NCI-H1105 (cell line): ENCODE measurements around the gene CNGB1.
"Not testable (repeated sequence)": the region's sequence is repeated elsewhere in the genome, so short reads cannot be mapped to it uniquely, and the experiment has no call there.

ENCODE experiments used
- DNase-seq: peaks from one replicate; lab custom pipeline; 2025; lab: John Stamatoyannopoulos, UW

Gene CNGB1

DNA sequence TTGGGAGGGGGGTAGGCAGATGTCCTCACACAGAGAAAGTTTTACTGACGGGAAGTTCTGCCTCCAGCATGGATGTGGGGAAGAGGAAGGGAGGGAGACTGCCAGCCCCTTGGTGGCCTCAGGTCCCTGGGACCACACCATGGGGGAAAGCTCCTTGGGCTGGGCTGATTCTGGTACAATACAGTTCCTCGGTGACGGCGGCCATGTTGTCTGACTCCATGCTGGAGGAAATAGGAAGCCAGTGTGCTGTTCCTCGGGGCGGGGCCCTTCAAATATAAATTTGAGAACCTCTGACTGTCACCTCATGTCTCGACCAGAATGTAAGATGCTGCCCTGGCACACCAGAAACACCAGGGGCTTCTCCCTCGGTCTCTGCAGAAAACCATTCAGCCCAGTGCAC, 66.8 kb downstream of the CNGB1 start:
- no peak for DNase-seq

DNA sequence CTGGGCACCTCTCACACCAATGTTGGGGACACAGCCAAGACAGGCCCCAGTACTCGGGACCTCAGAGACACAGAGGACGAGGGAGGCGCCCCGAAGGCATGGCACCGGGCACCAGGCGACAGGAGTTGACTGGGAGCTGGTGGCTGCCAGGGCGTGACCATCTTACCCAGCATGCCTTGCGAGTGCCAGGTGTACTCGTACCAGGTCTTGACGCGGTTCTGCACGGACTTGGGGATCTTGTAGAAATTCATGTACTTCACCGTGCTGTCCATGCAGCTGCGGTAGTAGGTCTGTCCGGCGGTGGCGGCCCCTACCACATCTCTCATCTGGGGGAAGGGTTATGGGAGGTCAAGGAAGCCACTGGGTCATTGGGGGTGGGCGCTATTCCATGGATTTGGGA, 67.3 kb downstream of the CNGB1 start:
- DNase-seq, result no peak

- no peak for DNase-seq
These were observed 69.4 kb downstream of the CNGB1 start for GRCh38 chr16:57901480-57902069.

DNA sequence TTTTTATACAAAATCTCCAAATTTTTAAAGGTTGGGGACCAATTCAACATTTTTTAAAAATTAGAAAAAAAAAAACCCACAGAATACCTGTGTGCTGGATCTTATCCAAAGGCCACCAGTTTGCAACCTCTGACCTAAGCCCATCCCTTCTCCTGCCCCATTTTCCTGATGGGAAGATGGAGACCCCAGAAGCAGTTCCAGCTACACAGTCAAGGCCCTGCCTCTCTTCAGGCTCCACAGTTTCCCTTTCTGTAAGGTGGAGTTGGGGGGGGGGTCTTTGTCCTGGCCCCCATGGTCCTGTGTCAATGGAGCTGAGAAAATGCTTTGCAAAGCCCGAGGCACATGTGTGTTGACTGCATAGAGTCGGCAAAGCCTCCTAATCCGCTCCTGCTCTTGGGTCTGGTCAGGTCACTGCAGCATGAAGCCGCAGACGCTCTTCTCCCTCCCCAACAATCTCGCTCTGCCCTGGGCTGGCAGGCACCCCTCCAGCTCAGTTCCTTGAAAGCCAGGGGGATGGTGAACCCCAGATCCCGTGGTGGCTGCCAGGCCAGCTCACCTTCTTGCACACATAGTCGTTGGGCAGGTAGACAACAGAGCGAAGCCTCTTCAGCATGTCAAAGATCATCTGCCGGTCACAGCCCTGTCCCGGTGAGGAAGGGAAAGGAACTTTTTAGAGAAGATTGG, 70.0 kb downstream of the CNGB1 start:
- DNase-seq, result no peak

GRCh38 chr16:57899771-57900661, 70.9 kb downstream of the CNGB1 start:
- peak; percentile 42 for DNase-seq

DNA sequence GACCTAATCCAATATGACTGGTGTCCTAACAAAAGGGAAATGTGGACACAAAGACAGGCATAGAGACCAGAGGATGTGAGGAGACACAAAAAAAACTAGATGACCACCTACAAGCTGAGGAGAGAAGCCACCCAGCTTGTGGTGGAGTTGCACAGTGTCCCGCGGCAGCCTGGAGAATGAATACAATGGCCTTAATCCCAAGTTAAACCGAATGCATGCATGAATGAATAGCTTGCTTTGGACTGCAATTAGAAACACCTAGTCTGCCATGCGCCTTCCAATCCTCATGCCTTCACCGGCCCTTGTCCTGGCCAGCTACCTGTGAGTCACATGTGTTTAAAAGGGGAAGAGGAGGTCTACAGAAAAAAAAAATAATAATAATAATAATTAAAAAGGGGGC, 72.0 kb downstream of the CNGB1 start:
- no peak for DNase-seq

DNA sequence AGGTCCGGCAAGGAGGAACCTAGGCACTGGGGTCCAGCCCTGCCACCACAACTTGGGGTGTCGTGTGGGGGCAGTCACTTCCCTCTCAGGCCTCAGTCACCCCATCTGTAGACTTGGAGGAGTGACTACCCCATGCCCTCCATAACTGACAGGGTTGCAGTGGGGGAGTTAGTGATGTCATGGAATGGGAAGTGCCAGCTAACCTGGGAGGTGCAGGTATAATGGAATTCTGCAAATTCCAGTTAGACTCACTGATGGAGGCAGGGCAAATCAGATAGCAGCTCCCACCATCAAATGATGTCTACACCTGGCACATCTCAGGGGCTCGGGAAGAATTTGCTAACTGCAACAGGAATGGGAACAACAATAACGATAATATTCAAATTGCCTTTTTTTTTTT, 72.9 kb downstream of the CNGB1 start:
- no peak for DNase-seq

GRCh38 chr16:57897053-57897784, 73.7 kb downstream of the CNGB1 start:
- DNase-seq, result no peak

GRCh38 chr16:57895081-57895547, 75.8 kb downstream of the CNGB1 start:
- not testable (repeated sequence) for DNase-seq

GRCh38 chr16:57894390-57895080, 76.4 kb downstream of the CNGB1 start:
- DNase-seq, result no peak

DNA sequence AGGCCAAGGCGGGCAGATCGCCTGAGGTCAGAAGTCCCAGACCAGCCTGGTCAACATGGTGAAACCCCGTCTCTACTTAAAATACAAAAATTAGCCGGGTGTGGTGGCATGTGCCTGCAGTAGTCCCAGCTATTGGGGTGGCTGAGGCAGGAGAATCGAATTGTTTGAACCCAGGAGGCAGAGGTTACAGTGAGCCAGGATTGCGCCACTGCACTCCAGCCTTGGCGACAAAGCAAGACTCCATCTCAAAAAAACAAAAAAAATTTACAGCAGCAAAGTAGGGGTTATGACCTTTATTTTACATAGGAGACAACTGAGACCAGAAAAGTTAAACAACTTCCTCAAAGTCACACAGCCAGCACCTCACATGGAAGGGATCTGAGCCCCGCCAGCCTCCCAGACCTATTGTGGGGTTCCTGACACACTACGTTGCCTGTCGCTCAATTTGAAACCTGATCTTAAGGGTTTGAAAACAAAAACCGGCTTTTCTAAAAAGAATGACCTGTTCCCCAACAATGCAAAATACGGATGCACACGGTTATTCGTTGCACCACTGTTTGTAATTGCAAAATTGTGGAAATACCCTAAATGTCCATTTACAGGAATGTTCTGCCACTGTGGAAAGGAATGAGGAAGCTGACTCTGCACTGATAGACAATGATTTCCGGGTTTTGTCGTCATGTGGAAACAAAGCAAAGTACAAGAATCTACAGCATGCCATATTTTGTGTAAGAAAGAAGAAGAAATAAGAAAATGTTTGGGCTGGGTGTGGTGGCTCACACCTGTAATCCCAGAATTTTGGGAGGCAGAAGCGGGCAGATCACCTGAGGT, 77.2 kb downstream of the CNGB1 start:
- no peak for DNase-seq

DNA sequence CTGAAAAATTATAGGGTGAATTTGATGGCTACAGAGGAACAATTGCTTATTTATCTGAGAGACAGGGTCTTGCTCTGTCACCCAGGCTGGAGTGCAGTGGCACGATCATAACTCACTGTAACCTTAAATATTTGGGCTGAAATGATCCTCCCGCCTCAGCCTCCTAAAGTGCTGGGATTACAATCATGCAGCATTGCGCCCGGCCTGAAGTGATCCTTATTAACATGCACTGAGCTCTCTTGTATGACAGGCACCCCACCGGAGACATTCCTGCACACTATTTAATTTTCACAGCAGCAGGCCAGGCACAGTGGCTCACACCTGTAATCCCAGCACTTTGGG, 77.7 kb downstream of the CNGB1 start:
- DNase-seq, result no peak

DNA sequence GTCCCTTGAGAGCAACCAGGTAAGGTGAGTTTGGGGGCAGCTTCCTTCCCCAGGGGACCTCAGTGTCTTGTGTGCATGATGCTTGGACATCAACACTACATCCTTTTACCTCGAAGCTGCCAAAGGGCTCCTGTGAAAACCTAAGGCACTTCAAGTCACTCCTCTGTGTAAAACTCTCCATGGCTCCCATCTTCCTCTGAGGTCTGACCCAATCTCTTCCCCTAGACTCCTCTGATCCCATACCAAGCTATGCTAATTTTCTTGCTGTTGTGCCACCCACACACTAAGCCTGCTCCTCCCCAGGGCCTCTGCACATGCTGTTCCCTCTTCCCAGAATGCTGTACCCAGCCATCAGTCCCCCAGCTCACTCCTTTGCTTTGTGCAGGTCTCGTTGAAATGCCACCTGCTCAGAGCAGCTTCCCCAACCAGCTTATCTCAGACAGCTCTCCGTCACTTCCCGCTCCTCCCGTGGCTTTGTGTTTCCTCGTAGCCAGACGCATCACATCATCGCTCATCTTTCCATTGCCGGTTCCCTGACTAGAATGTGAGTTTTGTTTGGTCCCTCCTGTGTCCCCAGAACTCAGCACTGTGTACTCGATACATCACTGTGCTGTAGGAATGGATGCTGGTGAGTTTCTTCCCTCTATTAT, 78.4 kb downstream of the CNGB1 start:
- DNase-seq, result no peak

- no peak for DNase-seq
These were observed 78.9 kb downstream of the CNGB1 start for GRCh38 chr16:57892041-57892440.

- no peak for DNase-seq
These were observed 80.2 kb downstream of the CNGB1 start for GRCh38 chr16:57890752-57891111.

- DNase-seq, result no peak
These were observed 80.8 kb downstream of the CNGB1 start for GRCh38 chr16:57889960-57890751.

DNA sequence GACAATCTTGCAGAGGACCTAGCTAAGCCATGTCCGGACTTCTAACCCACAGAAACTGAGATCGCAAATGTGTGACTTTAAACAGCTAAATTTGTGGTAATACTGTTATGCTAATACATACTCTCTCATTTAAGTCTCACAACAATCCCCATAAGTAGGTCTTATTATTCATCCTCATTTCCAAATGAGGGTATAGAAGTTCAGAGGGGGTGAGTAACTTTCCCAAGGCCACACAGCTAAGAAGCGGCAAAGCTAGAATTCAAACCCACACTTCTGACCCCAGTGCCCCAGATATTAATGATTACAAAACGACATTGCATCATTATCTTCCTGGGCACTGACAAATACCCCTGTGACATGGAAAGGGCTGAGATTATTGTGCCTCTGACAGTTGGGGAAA, 81.4 kb downstream of the CNGB1 start:
- no peak for DNase-seq

GRCh38 chr16:57889111-57889510, 81.8 kb downstream of the CNGB1 start:
- no peak for DNase-seq

DNA sequence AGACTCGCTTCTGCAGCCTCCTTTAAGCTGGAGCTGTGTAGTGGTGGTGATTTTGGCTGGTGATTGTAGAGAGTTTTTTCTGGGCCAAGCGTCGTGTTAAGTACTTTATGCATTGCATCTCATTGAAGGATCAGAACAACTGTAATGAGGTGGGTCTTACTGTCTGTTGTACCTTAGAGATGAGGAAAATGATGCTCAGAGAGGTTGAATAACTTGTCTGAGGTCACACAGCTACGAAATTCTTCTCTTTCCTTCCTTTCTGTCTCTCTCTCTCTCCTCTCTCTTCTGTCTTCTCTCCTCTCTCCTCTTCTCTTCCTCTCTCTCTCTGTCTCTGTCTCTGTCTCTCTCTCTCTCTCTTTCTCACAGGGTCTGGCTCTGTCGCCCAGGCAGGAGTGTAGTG, 82.8 kb downstream of the CNGB1 start:
- no peak for DNase-seq

GRCh38 chr16:57887711-57888110, 83.2 kb downstream of the CNGB1 start:
- DNase-seq, result no peak
